NB4 (cell line): Measurements from ENCODE around the gene LPCAT1.
"Not testable (repeated sequence)": the region's sequence is repeated elsewhere in the genome, so short reads cannot be mapped to it uniquely, and the experiment has no call there.

Experiments
- DNase-seq: peaks from one replicate; pipeline ENCODE4 v3.0.0; 2010; ENCODE audit warnings: low read depth
- H3K4me3 ChIP-seq: one replicate; pipeline ENCODE4 v1.5.1; 2011; ENCODE audit warnings: mild to moderate bottlenecking, low read depth, low read length, moderate library complexity
- MYC ChIP-seq: IDR thresholded peaks from 2 replicates; pipeline ENCODE4 v1.6.1; 2011; ENCODE audit warnings: low read depth, low read length
- POLR2A ChIP-seq: IDR thresholded peaks from 2 replicates; pipeline ENCODE4 v1.6.1; 2011; ENCODE audit warnings: mild to moderate bottlenecking; ENCODE audit not compliant: insufficient read length; ENCODE audit errors: extremely low read depth
- TF ChIP-seq, protein P1 (sequence below): IDR thresholded peaks from 2 replicates; pipeline ENCODE4 v1.6.1; 2011; ENCODE audit warnings: low read depth, low read length
- TF ChIP-seq, protein P2 (sequence below): IDR thresholded peaks from one replicate; pipeline ENCODE4 v1.5.1; 2012; ENCODE audit warnings: low read depth, low read length

LPCAT1 gene

DNA sequence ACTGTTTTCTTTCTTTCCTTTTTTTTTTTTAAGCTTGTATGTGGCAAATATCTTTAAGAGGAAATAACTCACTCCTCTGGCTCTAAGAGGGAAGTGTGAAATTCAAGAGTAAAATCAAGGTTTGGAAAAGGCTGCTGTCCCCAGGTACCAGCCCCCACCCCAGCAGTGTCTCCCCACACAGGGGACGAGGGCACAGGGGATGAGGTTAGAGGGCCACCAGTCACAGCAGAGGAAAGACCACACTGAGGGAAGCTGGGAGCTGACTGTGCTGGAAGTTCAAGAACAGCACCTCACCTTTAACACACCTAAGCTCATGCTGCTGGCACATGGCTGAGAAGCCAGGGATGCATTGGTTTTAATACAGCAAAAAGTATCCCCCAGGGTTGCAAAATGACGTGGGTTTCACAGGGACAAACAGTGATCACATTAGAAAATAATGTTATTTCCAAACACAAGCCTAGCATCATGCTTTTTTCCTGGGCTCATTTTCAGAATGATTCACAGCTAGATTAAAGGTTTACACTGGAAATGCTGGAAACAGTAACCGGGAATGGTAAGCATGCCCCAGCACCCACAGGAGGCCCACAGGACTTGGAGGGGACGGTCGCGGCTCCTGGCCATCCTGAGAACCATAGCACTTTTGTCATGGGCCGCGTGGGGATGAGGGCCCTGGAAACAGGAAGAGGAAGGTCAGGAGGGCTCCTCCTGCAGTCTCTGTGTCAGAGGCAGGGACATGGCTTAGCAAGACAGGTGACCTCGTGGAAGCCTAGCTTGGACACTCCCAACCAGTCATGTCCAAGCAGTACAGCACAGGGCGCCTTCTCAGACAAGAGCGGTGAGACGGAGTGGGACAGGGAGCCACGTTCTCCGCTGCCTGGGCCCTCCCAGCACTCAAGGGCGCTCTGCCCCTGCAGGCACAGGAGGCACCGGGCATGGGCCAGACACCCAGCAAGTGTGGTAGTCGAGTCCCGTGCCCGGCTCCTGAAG lies 6.9 kb downstream of the LPCAT1 start:
- no peak for TF ChIP-seq POLR2A
- DNase-seq = no peak

DNA sequence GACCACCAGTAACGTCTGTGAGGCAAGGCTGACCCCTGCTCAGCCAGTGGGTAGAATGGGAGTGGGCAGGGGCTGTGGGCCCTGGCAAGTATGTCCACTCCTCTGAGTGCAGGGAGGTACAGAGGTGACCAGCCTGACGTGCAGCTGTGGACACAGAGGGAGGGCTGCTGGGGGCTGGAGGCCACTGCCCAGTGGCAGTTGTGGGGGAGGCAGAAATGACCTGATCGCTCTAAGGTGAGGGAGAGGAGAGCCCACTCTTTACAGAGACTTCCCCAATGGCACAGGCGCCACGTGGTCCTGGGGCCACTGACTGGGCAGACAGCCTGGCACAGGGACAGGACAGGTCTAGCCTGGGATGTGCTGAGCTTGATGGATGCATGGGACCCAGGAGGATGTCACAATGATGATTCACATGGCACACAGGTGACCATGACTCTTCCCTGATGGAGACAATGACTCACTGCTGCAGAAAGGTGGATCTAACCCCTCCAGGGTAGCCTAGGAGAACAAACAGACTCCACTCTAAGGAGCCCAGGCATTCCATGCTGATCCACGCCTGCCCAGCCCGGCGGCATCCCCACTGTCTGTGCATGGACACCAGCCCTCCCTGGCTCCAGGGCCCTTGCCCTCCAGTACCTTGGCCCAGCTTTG lies 7.7 kb downstream of the LPCAT1 start:
- TF ChIP-seq, protein P1, sequence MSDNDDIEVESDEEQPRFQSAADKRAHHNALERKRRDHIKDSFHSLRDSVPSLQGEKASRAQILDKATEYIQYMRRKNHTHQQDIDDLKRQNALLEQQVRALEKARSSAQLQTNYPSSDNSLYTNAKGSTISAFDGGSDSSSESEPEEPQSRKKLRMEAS = no peak
- TF ChIP-seq POLR2A (no peak), MYC (no peak)
- TF ChIP-seq, protein P2, sequence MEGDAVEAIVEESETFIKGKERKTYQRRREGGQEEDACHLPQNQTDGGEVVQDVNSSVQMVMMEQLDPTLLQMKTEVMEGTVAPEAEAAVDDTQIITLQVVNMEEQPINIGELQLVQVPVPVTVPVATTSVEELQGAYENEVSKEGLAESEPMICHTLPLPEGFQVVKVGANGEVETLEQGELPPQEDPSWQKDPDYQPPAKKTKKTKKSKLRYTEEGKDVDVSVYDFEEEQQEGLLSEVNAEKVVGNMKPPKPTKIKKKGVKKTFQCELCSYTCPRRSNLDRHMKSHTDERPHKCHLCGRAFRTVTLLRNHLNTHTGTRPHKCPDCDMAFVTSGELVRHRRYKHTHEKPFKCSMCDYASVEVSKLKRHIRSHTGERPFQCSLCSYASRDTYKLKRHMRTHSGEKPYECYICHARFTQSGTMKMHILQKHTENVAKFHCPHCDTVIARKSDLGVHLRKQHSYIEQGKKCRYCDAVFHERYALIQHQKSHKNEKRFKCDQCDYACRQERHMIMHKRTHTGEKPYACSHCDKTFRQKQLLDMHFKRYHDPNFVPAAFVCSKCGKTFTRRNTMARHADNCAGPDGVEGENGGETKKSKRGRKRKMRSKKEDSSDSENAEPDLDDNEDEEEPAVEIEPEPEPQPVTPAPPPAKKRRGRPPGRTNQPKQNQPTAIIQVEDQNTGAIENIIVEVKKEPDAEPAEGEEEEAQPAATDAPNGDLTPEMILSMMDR = no peak
- DNase-seq = no peak
- no peak overlapping the region for H3K4me3 ChIP-seq

More for the DNA sequence above, 6.9 kb downstream of the LPCAT1 start:
- H3K4me3 ChIP-seq = no peak overlapping the region

DNA sequence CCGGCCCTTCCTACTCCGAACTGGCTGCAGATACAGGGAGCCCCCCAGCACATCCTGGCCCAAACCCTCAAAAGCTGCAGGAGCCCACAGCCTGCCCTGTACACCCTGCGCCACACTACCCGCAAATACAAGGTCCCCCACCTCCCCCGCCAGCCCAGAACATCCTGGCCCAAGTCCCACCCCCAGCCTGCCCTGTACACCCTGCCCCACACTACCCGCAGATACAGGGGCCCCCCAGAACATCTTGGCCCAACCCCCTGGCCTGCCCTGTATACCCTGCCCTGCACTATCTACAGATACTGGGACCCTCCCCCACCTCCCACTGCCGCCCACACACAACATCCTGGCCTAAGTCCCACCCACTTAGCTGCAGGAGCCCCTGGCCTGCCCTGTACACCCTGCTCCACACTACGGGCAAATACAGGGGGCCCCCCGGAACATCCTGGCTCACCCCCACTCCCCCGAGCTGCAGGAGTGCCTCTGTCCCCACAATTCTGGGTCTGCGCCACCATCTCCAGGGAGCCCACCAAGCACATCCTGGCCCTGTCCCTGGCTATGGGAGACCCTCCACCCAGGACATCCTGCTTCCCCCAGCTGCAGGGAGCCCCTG lies 8.3 kb downstream of the LPCAT1 start:
- DNase-seq = no peak
- TF ChIP-seq, protein P1 = no peak
- TF ChIP-seq, protein P2 = no peak
- H3K4me3 ChIP-seq = no peak overlapping the region

DNA sequence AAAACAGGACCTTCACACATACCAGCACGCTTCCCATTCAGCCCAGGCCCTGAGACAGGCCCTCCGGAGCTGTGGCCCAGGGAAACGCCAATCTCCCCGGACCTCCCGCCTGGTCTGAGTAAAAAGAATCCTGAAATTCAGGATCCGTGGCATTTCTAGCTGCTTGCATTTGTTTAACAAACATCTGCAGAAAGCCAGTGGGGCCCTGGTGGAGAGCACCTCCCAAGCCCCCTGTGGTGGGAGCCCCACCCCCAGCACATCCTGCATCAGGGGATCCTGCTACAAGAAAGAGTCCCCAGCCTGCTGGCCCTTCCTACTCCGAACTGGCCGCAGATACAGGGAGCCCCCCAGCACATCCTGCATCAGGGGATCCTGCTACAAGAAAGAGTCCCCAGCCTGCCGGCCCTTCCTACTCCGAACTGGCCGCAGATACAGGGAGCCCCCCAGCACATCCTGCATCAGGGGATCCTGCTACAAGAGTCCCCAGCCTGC lies 8.9 kb downstream of the LPCAT1 start:
- not testable (repeated sequence) for DNase-seq

DNA sequence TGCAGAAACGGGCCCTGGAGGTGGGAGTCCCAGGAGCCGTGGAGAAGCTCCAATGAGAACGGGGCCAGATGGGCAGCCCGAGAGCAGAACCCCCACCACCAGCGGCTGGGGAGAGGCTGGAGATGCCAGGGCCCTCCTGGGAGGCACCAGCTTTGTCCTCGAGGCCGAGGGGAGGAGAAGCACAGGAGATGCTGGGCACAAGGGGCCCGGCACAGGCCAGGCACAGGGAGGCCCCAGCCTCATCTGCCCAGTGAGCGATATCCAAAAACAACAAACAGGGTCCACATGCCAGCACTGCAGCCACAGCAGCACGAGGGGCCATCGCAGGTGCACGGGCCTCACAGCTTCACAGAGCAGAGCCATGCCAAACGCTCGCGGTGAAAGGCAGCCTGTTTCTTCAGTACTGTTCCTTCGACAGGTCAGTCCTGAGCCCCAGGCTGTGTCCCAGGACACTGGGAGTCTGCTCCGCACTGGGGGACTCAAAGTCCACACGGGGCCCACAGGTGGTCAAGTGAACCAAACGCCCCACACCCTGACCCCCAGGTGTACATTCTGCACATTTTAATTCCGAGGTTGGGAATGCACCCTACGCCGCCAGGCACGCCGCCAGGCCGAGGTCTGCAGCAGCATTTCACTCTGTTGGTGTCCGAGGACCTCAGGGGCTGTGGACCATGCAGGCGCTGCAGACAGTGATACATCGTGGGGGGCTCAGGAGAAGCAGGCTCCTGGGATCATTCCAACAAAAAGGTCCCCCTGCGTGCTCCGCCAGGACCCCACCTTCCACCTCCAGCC lies 9.5 kb downstream of the LPCAT1 start:
- no peak overlapping the region for H3K4me3 ChIP-seq
- TF ChIP-seq MYC (no peak), POLR2A (no peak)
- TF ChIP-seq, protein P2 = no peak
- TF ChIP-seq, protein P1 = no peak

More for the DNA sequence above, 8.9 kb downstream of the LPCAT1 start:
- H3K4me3 ChIP-seq = not testable (repeated sequence)

DNA sequence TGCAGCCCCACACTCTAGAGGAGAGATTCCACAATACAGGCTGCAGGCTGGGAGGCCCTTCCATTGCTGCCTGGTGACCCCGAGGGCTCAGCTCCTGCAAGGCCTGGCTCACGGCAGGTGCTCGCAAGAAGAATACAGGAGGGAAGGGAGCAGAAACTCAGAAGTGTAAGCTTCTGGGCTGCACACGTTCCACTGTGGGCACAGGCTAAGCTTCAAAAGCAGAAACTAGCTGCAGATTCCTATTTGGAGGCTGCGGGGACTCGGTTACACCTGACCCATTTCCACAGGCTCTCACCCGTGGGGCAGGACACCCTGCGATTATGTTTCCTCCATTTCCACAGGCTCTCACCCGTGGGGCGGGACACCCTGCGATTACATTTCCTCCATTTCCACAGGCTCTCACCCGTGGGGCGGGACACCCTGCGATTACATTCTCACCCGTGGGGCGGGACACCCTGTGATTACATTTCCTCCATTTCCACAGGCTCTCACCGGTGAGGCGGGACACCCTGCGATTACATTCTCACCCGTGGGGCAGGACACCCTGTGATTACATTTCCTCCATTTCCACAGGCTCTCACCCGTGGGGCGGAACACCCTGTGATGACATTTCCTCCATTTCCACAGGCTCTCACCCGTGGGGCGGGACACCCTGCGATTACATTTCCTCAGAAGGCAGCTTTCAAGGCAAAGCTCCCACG lies 10.3 kb downstream of the LPCAT1 start:
- TF ChIP-seq, protein P2 = no peak
- TF ChIP-seq MYC (no peak), POLR2A (no peak)
- TF ChIP-seq, protein P1 = no peak
- no peak overlapping the region for H3K4me3 ChIP-seq
- DNase-seq = no peak

More for the DNA sequence above, 9.5 kb downstream of the LPCAT1 start:
- DNase-seq = no peak
